ENCODE data around the gene MYO9A. TPM values are rescaled to one million over a fixed set of nuclear protein-coding genes. Genes with fewer than 3 reads are reported as not detected.

MYO9A gene
- total and polyA plus RNA-seq, 10 of the 15 experiments (the other 5 are each of a cell fraction or from before 2014, with no cell fraction given): 3.3 to 25.3 (median 12.2) TPM

DNA sequence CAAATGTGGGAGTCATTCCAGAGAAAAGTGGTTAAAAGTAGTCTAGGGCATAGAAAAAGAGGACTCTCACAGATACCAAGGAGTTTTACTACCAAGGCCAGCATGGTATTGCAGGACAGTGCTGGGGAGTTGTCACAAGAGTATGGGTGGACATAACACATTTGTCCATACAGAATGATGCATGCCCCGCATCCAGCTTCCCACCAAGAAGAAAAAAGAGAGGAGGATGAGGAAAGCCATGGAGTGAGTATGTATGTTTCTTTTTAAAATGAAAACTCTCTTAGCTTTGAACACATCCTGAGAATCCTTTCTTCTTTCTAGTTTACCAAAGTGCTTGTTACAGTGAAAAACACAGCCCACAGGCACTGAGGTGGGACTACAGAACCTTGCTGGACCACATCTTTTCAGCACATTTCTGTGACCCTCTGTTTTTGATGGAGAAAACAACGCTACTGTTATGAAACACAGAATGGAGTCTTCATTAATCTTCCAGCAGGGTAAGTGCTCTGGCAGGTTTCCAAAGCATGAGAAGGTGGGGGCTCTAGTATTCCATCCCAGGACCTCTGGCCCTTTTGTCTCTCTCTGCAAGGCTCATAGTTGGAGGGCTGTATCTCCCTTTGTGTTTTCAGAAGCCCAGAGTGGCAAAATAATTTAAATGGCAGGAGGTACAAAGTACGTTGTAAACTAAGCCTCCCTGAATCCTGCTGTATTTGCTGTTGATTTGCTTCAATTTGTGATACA is 294.9 kb downstream of the MYO9A start:
- no peak overlapping the region for H3K27ac ChIP-seq (ENCODE audit: control insufficient read depth, insufficient read depth)
- TF ChIP-seq RB1 (IDR thresholded peaks at IDR 0.05; ENCODE audit: borderline replicate concordance) (no peak), TAF1 (IDR thresholded peaks at IDR 0.05; ENCODE audit: borderline replicate concordance, low read depth, low read length) (no peak), HDAC6 (IDR thresholded peaks at IDR 0.05; ENCODE audit: unreplicated experiment) (no peak), KAT2A (conservative IDR thresholded peaks at IDR 0.05; ENCODE audit: control insufficient read depth, low read depth, low read length) (no peak)
- ChIA-PET RAD21 (ENCODE audit: unreplicated experiment) (no interaction called here), SMC1A (ENCODE audit: uncharacterized antibody, unreplicated experiment) (no interaction called here), POLR2A (no interaction called here), CTCF (no interaction called here)
- FAIRE-seq (no peak), ATAC-seq (no peak), DNase-seq (ENCODE audit: low read depth, low spot score) (no peak)
- H3K9ac ChIP-seq (ENCODE audit: control insufficient read depth, insufficient read depth, low read length): no peak overlapping the region
- intact Hi-C loops (cut with micrococcal nuclease; ENCODE audit: unreplicated experiment) (no loop called here), in situ Hi-C loops (cut with MboI) (no loop called here)
- H3K27me3 ChIP-seq (replicated peaks in 1 of 2; ENCODE audit: control insufficient read depth in 2 of 2, insufficient read depth in 2 of 2, low read length in 1 of 2): no peaks in the 10 kb centered on the region
- peaks cover 0 to 10% of the 10 kb centered on the region in 2 experiments; a peak in 2 of 4 replicates for H3K36me3 ChIP-seq (ENCODE audit: control insufficient read depth in 2 of 2, insufficient read depth in 2 of 2, low read length in 1 of 2)
- no peaks in the 10 kb centered on the region for H3K79me2 ChIP-seq (ENCODE audit: control insufficient read depth, insufficient read depth, low read length)
- no peaks in the 10 kb centered on the region for H4K20me1 ChIP-seq (ENCODE audit: control insufficient read depth, insufficient read depth)
- H3K4me1 ChIP-seq (ENCODE audit: control insufficient read depth, insufficient read depth, low read length): no peaks in the 10 kb centered on the region
- no peak overlapping the region for H2AFZ ChIP-seq (ENCODE audit: control insufficient read depth, low read depth, low read length)
- WGBS (ENCODE audit: insufficient coverage, insufficient replicate concordance, low lambda C conversion rate, missing lambda C conversion rate): 76% methylated on average over 3 of the region's 3 CpGs
- peaks cover 13% of the 10 kb centered on the region for H3K9me3 ChIP-seq (replicated peaks; ENCODE audit: control insufficient read depth, insufficient read depth, low read length)
- BruUV-seq (replicated peaks): no TSS peak
- H3K4me3 ChIP-seq: no peak overlapping the region
- H3K4me2 ChIP-seq (ENCODE audit: control insufficient read depth, insufficient read depth): no peak overlapping the region

DNA sequence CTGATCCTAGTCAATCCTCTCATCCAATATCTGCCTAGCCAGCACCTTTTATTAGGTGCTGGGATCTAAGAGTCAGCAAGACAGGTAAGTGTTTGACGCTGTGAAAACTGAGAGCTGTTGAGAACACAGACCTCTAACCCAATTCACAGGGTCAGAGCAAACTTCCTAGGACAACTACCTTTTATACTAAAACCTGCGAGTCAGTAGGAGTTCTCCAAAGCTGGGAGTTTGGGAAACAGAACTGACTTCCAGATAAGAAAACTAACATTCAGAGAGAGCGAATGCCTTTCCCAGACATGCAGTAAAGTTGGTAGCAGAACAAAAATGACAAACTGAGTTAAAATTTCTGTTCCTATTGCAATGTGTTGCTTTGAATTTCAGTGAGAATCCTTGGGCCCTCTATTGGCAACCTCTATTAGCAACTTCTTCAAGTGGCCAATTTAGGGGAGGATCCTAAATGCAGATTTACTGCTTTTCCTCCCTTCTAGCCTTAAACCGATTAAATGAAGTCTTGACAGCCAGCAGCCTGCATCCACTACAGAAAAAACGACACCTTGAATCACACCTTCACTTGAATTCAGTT is 296.3 kb downstream of the MYO9A start:
- 47% methylated on average over 5 of the region's 5 CpGs for WGBS (ENCODE audit: insufficient coverage, insufficient replicate concordance, low lambda C conversion rate, missing lambda C conversion rate)
- no peak for TF ChIP-seq RUNX3 (IDR thresholded peaks at IDR 0.05; ENCODE audit: low read length)
- no peak for TF ChIP-seq HCFC1 (IDR thresholded peaks at IDR 0.05; ENCODE audit: low read length)
- TF ChIP-seq ZNF207 (IDR thresholded peaks at IDR 0.05; ENCODE audit: borderline replicate concordance): no peak
- no peak for TF ChIP-seq KDM1A (IDR thresholded peaks at IDR 0.05; ENCODE audit: borderline replicate concordance)
- no peak for TF ChIP-seq NFXL1 (IDR thresholded peaks at IDR 0.05; ENCODE audit: borderline replicate concordance)
- no peak for TF ChIP-seq LARP7 (IDR thresholded peaks at IDR 0.05)
- TF ChIP-seq POLR2AphosphoS2 (IDR thresholded peaks at IDR 0.05; ENCODE audit: low read depth, low read length): no peak
- TF ChIP-seq STAT1 (conservative IDR thresholded peaks at IDR 0.05): no peak
- no peak for TF ChIP-seq IKZF1 (conservative IDR thresholded peaks at IDR 0.05)
- TF ChIP-seq EED (IDR thresholded peaks at IDR 0.05; ENCODE audit: low read depth): no peak
- no peak for TF ChIP-seq HDAC2 (IDR thresholded peaks at IDR 0.05)
- no peak for TF ChIP-seq GABPA (IDR thresholded peaks at IDR 0.05; ENCODE audit: low read depth)
- no peak for TF ChIP-seq CBX3 (IDR thresholded peaks at IDR 0.05; ENCODE audit: borderline replicate concordance, low read depth)
- no peak for TF ChIP-seq MEF2B (IDR thresholded peaks at IDR 0.05; ENCODE audit: partially characterized antibody, poor library complexity, severe bottlenecking)

More for the DNA sequence above, 296.3 kb downstream of the MYO9A start:
- FAIRE-seq (no peak), DNase-seq (ENCODE audit: low read depth, low spot score) (no peak), ATAC-seq (no peak)
- Histone ChIP-seq H3K9me3 (replicated peaks; ENCODE audit: control insufficient read depth, insufficient read depth, low read length) (peaks cover 13% of the 10 kb centered on the region), H3K79me2 (ENCODE audit: control insufficient read depth, insufficient read depth, low read length) (no peaks in the 10 kb centered on the region), H3K4me2 (ENCODE audit: control insufficient read depth, insufficient read depth) (no peak overlapping the region), H3K27me3 (replicated peaks in 1 of 2; ENCODE audit: control insufficient read depth in 2 of 2, insufficient read depth in 2 of 2, low read length in 1 of 2) (no peaks in the 10 kb centered on the region), H3K4me1 (ENCODE audit: control insufficient read depth, insufficient read depth, low read length) (no peaks in the 10 kb centered on the region), H3K9ac (ENCODE audit: control insufficient read depth, insufficient read depth, low read length) (no peak overlapping the region), H3K27ac (ENCODE audit: control insufficient read depth, insufficient read depth) (no peak overlapping the region), H2AFZ (ENCODE audit: control insufficient read depth, low read depth, low read length) (no peak overlapping the region), H3K4me3 (no peak overlapping the region), H4K20me1 (ENCODE audit: control insufficient read depth, insufficient read depth) (no peaks in the 10 kb centered on the region), H3K36me3 (ENCODE audit: control insufficient read depth in 2 of 2, insufficient read depth in 2 of 2, low read length in 1 of 2) (peaks cover 0 to 4% of the 10 kb centered on the region in 2 experiments; a peak in 2 of 4 replicates)
- ChIA-PET POLR2A (no interaction called here), RAD21 (ENCODE audit: unreplicated experiment) (no interaction called here), SMC1A (ENCODE audit: uncharacterized antibody, unreplicated experiment) (no interaction called here), CTCF (no interaction called here)
- in situ Hi-C loops (cut with MboI) (no loop called here), intact Hi-C loops (cut with micrococcal nuclease; ENCODE audit: unreplicated experiment) (no loop called here)
- no TSS peak for BruUV-seq (replicated peaks)

Measured in GM12878 (cell line).